HCT116 (cell line): ENCODE data around the gene RNF31.

Experiments used
- EZH2 ChIP-seq: fragments of 200-600 bp; sonication (generic); IDR thresholded peaks from 2 replicates; pipeline ENCODE4 v1.6.1; 2017; ENCODE audit warnings: antibody characterized with exemption, mixed run types
- EZH2phosphoT487 ChIP-seq: fragments of 200-600 bp; IDR thresholded peaks from 2 replicates; pipeline ENCODE4 v1.6.1; 2018; ENCODE audit warnings: antibody characterized with exemption, borderline replicate concordance
- JUND ChIP-seq: IDR thresholded peaks from 2 replicates; pipeline ENCODE4 v1.6.1; 2012
- POLR2A ChIP-seq: IDR thresholded peaks from 2 replicates; pipeline ENCODE4 v1.7.0; 2011; ENCODE audit warnings: borderline replicate concordance; ENCODE audit not compliant: insufficient read depth, insufficient read length; ENCODE audit errors: extremely low read depth
- POLR2AphosphoS5 ChIP-seq: IDR thresholded peaks from 2 replicates; pipeline ENCODE4 v1.6.1; 2011; ENCODE audit warnings: mild to moderate bottlenecking, low read depth, low read length, moderate library complexity
- RAD21 ChIP-seq: IDR thresholded peaks from 2 replicates; pipeline ENCODE4 v1.6.1; 2012; ENCODE audit warnings: low read depth, mild to moderate bottlenecking
- SP1 ChIP-seq: IDR thresholded peaks from 2 replicates; pipeline ENCODE4 v1.6.1; 2012; ENCODE audit warnings: low read depth
- TCF7L2 ChIP-seq: IDR thresholded peaks from 2 replicates; pipeline ENCODE4 v1.7.0; 2011; ENCODE audit warnings: borderline replicate concordance, inconsistent platforms; ENCODE audit not compliant: insufficient read depth, insufficient read length; ENCODE audit errors: extremely low read depth
- ZBTB33 ChIP-seq: IDR thresholded peaks from 2 replicates; pipeline ENCODE4 v1.6.1; 2011; ENCODE audit warnings: mild to moderate bottlenecking, low read length, moderate library complexity; ENCODE audit not compliant: insufficient replicate concordance; ENCODE audit errors: extremely low read depth
- TF ChIP-seq, protein P1 (sequence below), 3 experiments: fragments of 200-600 bp in 1 of 3; sonication (generic) in 1 of 3; IDR thresholded peaks in 2 of 3; conservative IDR thresholded peaks in 1 of 3; 2 replicates each; pipeline ENCODE4 v1.5.1; 2012 to 2017; ENCODE audit warnings: low read depth in 2 of 3, low read length in 2 of 3, antibody characterized with exemption in 1 of 3, borderline replicate concordance in 1 of 3, control low read depth in 1 of 3, mild to moderate bottlenecking in 1 of 3, mixed read lengths in 1 of 3, mixed run types in 1 of 3, moderate library complexity in 1 of 3; ENCODE audit not compliant: insufficient read depth in 1 of 3

DNA sequence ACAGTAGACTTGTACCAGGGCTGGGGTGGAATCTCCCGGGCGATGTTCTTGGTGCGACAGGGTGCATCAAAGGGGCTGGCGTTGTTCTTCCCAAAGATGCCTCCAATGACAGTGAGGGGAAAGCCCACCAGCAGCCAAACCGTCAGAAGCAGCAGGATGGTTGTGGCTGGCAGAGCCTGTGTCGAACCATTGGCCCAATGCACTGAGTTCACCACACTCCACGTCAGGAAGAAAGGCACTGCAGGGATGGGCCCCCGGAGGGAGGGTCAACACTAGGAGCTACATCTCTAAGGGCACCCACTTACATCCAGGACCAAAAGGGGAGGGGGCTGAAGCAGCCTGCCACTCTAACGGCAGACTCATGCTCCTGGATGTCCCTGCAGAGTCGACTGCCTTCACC, 43.1 kb downstream of the RNF31 start:
- TF ChIP-seq, protein P1, sequence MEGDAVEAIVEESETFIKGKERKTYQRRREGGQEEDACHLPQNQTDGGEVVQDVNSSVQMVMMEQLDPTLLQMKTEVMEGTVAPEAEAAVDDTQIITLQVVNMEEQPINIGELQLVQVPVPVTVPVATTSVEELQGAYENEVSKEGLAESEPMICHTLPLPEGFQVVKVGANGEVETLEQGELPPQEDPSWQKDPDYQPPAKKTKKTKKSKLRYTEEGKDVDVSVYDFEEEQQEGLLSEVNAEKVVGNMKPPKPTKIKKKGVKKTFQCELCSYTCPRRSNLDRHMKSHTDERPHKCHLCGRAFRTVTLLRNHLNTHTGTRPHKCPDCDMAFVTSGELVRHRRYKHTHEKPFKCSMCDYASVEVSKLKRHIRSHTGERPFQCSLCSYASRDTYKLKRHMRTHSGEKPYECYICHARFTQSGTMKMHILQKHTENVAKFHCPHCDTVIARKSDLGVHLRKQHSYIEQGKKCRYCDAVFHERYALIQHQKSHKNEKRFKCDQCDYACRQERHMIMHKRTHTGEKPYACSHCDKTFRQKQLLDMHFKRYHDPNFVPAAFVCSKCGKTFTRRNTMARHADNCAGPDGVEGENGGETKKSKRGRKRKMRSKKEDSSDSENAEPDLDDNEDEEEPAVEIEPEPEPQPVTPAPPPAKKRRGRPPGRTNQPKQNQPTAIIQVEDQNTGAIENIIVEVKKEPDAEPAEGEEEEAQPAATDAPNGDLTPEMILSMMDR (IDR thresholded peaks at IDR 0.05 in 2 of 3, conservative IDR thresholded peaks at IDR 0.05 in 1 of 3; ENCODE audit: borderline replicate concordance in 1 of 3, insufficient read depth in 1 of 3, low read depth in 2 of 3, low read length in 2 of 3), result no peak
- no peak for TF ChIP-seq EZH2
- no peak for TF ChIP-seq EZH2phosphoT487
- TF ChIP-seq JUND, result no peak
- TF ChIP-seq TCF7L2, result no peak
- no peak for TF ChIP-seq POLR2AphosphoS5
- no peak for TF ChIP-seq POLR2A
- TF ChIP-seq ZBTB33, result no peak
- no peak for TF ChIP-seq RAD21
- no peak for TF ChIP-seq SP1
